Measurements from ENCODE around the gene ZGLP1.
"Not testable (repeated sequence)": the region's sequence is repeated elsewhere in the genome, so short reads cannot be mapped to it uniquely, and the experiment has no call there.

The ZGLP1 gene

GRCh38 chr19:10343495-10343894 lies 33.9 kb upstream of the ZGLP1 start:
- POLR2A ChIA-PET = interaction anchor here (0.6 kb wide), 1 partner anchor 55 kb away, joined by 3 read pairs; no protein-coding TSS in a partner anchor

GRCh38 chr19:10339977-10340376 lies 30.4 kb upstream of the ZGLP1 start:
- Histone ChIP-seq H3K4me1 (ENCODE audit: control extremely low read depth in 1 of 4, control insufficient read depth in 4 of 4, insufficient read depth in 4 of 4, low read length in 3 of 4) (peaks cover 7 to 24% (median 22%) of the 10 kb centered on the region in 4 experiments), H3K27me3 (replicated peaks in 2 of 5; ENCODE audit: control insufficient read depth in 4 of 5, insufficient read depth in 5 of 5, low read length in 4 of 5) (no peaks in the 10 kb centered on the region), H3K4me3 (ENCODE audit: control insufficient read depth in 1 of 7, extremely low read depth in 1 of 7, insufficient read depth in 4 of 7, low read depth in 2 of 7, low read length in 6 of 7) (peak overlapping the region in 4 of 7 experiments; percentile 72 to 89 (median 84)), H3K9me3 (ENCODE audit: control extremely low read depth in 1 of 5, control insufficient read depth in 4 of 5, insufficient read depth in 2 of 5, low read depth in 1 of 5, low read length in 4 of 5) (no peaks in the 10 kb centered on the region), H3K27ac (ENCODE audit: insufficient read depth in 1 of 2, low read depth in 1 of 2, low read length in 2 of 2, poor library complexity in 1 of 2, severe bottlenecking in 2 of 2) (no peak overlapping the region), H3K36me3 (ENCODE audit: control insufficient read depth in 4 of 4, insufficient read depth in 4 of 4, low read length in 3 of 4) (peaks cover 0 to 14% (median 8%) of the 10 kb centered on the region in 4 experiments)
- ChIA-PET POLR2A (no interaction called here), CTCF (interaction anchor here (0.6 to 1.4 kb wide), 3 partner anchors 32 to 49 kb away, joined by 3 to 9 read pairs (median 3); no protein-coding TSS in a partner anchor)
- WGBS (ENCODE audit: insufficient coverage) = 95% methylated on average over 3 of the region's 5 CpGs
- DNase-seq = no peak

More at GRCh38 chr19:10343495-10343894, 33.9 kb upstream of the ZGLP1 start:
- Histone ChIP-seq H3K9me3 (ENCODE audit: control extremely low read depth in 1 of 5, control insufficient read depth in 4 of 5, insufficient read depth in 2 of 5, low read depth in 1 of 5, low read length in 4 of 5) (no peaks in the 10 kb centered on the region), H3K36me3 (ENCODE audit: control insufficient read depth in 4 of 4, insufficient read depth in 4 of 4, low read length in 3 of 4) (no peaks in the 10 kb centered on the region), H3K27me3 (replicated peaks in 2 of 5; ENCODE audit: control insufficient read depth in 4 of 5, insufficient read depth in 5 of 5, low read length in 4 of 5) (no peaks in the 10 kb centered on the region), H3K27ac (ENCODE audit: insufficient read depth in 1 of 2, low read depth in 1 of 2, low read length in 2 of 2, poor library complexity in 1 of 2, severe bottlenecking in 2 of 2) (no peak overlapping the region), H3K4me1 (ENCODE audit: control extremely low read depth in 1 of 4, control insufficient read depth in 4 of 4, insufficient read depth in 4 of 4, low read length in 3 of 4) (peaks cover 7 to 21% (median 17%) of the 10 kb centered on the region in 4 experiments), H3K4me3 (ENCODE audit: control insufficient read depth in 1 of 7, extremely low read depth in 1 of 7, insufficient read depth in 4 of 7, low read depth in 2 of 7, low read length in 6 of 7) (no peak overlapping the region)
- 100% methylated on average over 1 of the region's 2 CpGs for WGBS (ENCODE audit: insufficient coverage)
- no peak for DNase-seq
- CTCF ChIA-PET = interaction anchor here (0.7 to 1.6 kb wide), 4 partner anchors 9 to 84 kb away, joined by 3 to 5 read pairs (median 4); no protein-coding TSS in a partner anchor

DNA sequence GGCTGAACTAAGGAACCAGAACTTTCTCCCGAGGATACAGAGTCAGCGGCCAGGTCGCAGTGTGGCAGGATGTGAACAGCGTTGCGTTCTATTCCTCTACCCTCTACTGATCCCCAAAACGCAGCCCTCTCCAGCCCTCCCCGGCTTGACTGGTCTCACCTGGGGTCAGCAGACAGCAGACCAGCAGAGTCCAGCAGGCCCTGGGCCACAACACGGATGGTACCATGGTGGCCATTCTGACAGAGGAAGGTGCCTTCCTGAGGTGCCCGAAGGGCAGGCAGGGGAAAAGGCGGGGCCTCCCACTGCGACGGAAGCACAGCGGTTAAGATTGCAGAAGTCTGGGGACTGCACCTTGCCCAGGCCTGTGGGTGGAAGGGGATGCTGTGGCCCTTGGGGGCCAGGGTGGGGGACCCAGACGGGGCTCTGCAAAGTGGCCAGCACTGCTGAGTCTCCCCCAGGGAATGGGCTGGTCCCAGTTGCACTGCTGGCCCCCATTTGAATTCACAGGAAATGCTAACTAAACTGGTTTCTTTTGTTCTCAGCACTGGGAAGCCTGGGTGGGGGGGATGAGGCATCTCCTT lies 29.9 kb upstream of the ZGLP1 start, which contains the start of gene ICAM3:
Gene ICAM3, minus strand, starts transcription at position 245 of the 581 bp plus-strand sequence. Its CDS starts 10 bp downstream, at position 235.
- ChIA-PET POLR2A (no interaction called here), CTCF (interaction anchor here (0.6 kb wide), 1 partner anchor 34 kb away, joined by 3 read pairs; no protein-coding TSS in a partner anchor)
- no peaks in the 10 kb centered on the region for H3K27me3 ChIP-seq (replicated peaks in 2 of 5; ENCODE audit: control insufficient read depth in 4 of 5, insufficient read depth in 5 of 5, low read length in 4 of 5)
- no peaks in the 10 kb centered on the region for H3K9me3 ChIP-seq (ENCODE audit: control extremely low read depth in 1 of 5, control insufficient read depth in 4 of 5, insufficient read depth in 2 of 5, low read depth in 1 of 5, low read length in 4 of 5)
- H3K27ac ChIP-seq (ENCODE audit: insufficient read depth in 1 of 2, low read depth in 1 of 2, low read length in 2 of 2, poor library complexity in 1 of 2, severe bottlenecking in 2 of 2) = peak within 1 kb of the TSS; percentile 55 to 73
- DNase-seq = peak; percentile 49 to 90 (median 86)
- H3K4me3 ChIP-seq (ENCODE audit: control insufficient read depth in 1 of 7, extremely low read depth in 1 of 7, insufficient read depth in 4 of 7, low read depth in 2 of 7, low read length in 6 of 7) = peak within 1 kb of the TSS; percentile 51 to 89 (median 81)
- WGBS (ENCODE audit: insufficient coverage) = 0% methylated on average over 13 of the region's 14 CpGs
- peaks cover 0 to 19% (median 10%) of the 10 kb centered on the region in 4 experiments for H3K36me3 ChIP-seq (ENCODE audit: control insufficient read depth in 4 of 4, insufficient read depth in 4 of 4, low read length in 3 of 4)
- peaks cover 7 to 28% (median 24%) of the 10 kb centered on the region in 4 experiments for H3K4me1 ChIP-seq (ENCODE audit: control extremely low read depth in 1 of 4, control insufficient read depth in 4 of 4, insufficient read depth in 4 of 4, low read length in 3 of 4)

- peaks cover 0 to 25% (median 14%) of the 10 kb centered on the region in 4 experiments for H3K36me3 ChIP-seq (ENCODE audit: control insufficient read depth in 4 of 4, insufficient read depth in 4 of 4, low read length in 3 of 4)
- H3K27ac ChIP-seq (ENCODE audit: insufficient read depth in 1 of 2, low read depth in 1 of 2, low read length in 2 of 2, poor library complexity in 1 of 2, severe bottlenecking in 2 of 2) = peak overlapping the region; percentile 55 to 73
- peaks cover 7 to 34% (median 28%) of the 10 kb centered on the region in 4 experiments for H3K4me1 ChIP-seq (ENCODE audit: control extremely low read depth in 1 of 4, control insufficient read depth in 4 of 4, insufficient read depth in 4 of 4, low read length in 3 of 4)
- 30% methylated on average over 4 of the region's 6 CpGs for WGBS (ENCODE audit: insufficient coverage)
- no peak for DNase-seq
- H3K4me3 ChIP-seq (ENCODE audit: control insufficient read depth in 1 of 7, extremely low read depth in 1 of 7, insufficient read depth in 4 of 7, low read depth in 2 of 7, low read length in 6 of 7) = peak overlapping the region; percentile 51 to 89 (median 81)
- H3K27me3 ChIP-seq (replicated peaks in 2 of 5; ENCODE audit: control insufficient read depth in 4 of 5, insufficient read depth in 5 of 5, low read length in 4 of 5) = no peaks in the 10 kb centered on the region
- no peaks in the 10 kb centered on the region for H3K9me3 ChIP-seq (ENCODE audit: control extremely low read depth in 1 of 5, control insufficient read depth in 4 of 5, insufficient read depth in 2 of 5, low read depth in 1 of 5, low read length in 4 of 5)
- ChIA-PET POLR2A (no interaction called here), CTCF (interaction anchor here (0.8 to 1.4 kb wide), 2 partner anchors 32 to 51 kb away, joined by 3 read pairs; no protein-coding TSS in a partner anchor)
Observed at GRCh38 chr19:10338940-10339339, 29.3 kb upstream of the ZGLP1 start.

GRCh38 chr19:10336725-10337124 lies 27.1 kb upstream of the ZGLP1 start:
- CTCF ChIA-PET = interaction anchor here (0.9 to 1.1 kb wide), 3 partner anchors 8 to 29 kb away, joined by 3 read pairs; no protein-coding TSS in a partner anchor

DNA sequence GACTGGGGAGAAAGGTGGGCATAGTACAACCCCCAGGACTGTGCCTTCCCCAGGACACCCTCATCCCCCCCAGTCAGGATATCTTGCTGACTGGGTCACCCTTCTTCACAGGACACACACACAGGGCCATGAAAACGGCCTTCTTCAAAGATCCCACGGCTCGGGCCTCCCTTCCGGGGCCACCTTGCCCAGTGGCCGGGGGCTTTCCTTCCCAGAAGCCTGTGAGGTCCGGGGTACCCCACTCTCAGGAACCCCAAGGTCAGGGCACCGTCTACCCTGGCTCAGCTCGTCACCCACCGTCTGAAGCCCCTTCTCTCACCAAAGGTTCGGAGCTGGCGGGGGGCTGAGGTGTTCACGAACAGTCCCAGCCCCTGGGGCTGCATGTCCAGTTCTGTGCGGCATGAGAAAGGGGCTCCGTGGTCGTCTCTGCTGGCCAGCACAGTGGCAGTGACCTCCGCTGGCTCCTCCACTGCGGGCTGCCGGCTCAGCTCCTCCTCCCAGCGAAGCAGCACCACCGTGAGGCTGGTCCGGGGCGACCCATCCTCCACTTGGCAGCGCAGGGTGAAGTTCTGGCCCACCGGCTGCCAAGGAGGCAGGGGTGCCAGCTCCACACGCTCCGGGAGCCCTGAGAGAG lies 25.9 kb upstream of the ZGLP1 start:
- Histone ChIP-seq H3K27me3 (replicated peaks in 2 of 5; ENCODE audit: control insufficient read depth in 4 of 5, insufficient read depth in 5 of 5, low read length in 4 of 5) (no peaks in the 10 kb centered on the region), H3K4me3 (ENCODE audit: control insufficient read depth in 1 of 7, extremely low read depth in 1 of 7, insufficient read depth in 4 of 7, low read depth in 2 of 7, low read length in 6 of 7) (no peak overlapping the region), H3K9me3 (ENCODE audit: control extremely low read depth in 1 of 5, control insufficient read depth in 4 of 5, insufficient read depth in 2 of 5, low read depth in 1 of 5, low read length in 4 of 5) (no peaks in the 10 kb centered on the region), H3K4me1 (ENCODE audit: control extremely low read depth in 1 of 4, control insufficient read depth in 4 of 4, insufficient read depth in 4 of 4, low read length in 3 of 4) (peaks cover 7 to 51% (median 44%) of the 10 kb centered on the region in 4 experiments), H3K36me3 (ENCODE audit: control insufficient read depth in 4 of 4, insufficient read depth in 4 of 4, low read length in 3 of 4) (peaks cover under 1 to 33% (median 19%) of the 10 kb centered on the region in 4 experiments), H3K27ac (ENCODE audit: insufficient read depth in 1 of 2, low read depth in 1 of 2, low read length in 2 of 2, poor library complexity in 1 of 2, severe bottlenecking in 2 of 2) (no peak overlapping the region)
- ChIA-PET CTCF (interaction anchor here (0.6 to 1.1 kb wide), 3 partner anchors 9 to 83 kb away, joined by 3 read pairs; no protein-coding TSS in a partner anchor), POLR2A (no interaction called here)
- 95% methylated on average over 19 of the region's 26 CpGs for WGBS (ENCODE audit: insufficient coverage)
- DNase-seq = no peak

More at GRCh38 chr19:10336725-10337124, 27.1 kb upstream of the ZGLP1 start:
- POLR2A ChIA-PET; H3K9me3 ChIP-seq (ENCODE audit: control extremely low read depth in 1 of 5, control insufficient read depth in 4 of 5, insufficient read depth in 2 of 5, low read depth in 1 of 5, low read length in 4 of 5); H3K27me3 ChIP-seq (replicated peaks in 2 of 5; ENCODE audit: control insufficient read depth in 4 of 5, insufficient read depth in 5 of 5, low read length in 4 of 5); H3K27ac ChIP-seq (ENCODE audit: insufficient read depth in 1 of 2, low read depth in 1 of 2, low read length in 2 of 2, poor library complexity in 1 of 2, severe bottlenecking in 2 of 2); H3K4me3 ChIP-seq (ENCODE audit: control insufficient read depth in 1 of 7, extremely low read depth in 1 of 7, insufficient read depth in 4 of 7, low read depth in 2 of 7, low read length in 6 of 7); DNase-seq: not testable (repeated sequence)
- Histone ChIP-seq H3K36me3 (ENCODE audit: control insufficient read depth in 4 of 4, insufficient read depth in 4 of 4, low read length in 3 of 4) (peaks cover 0 to 29% (median 17%) of the 10 kb centered on the region in 4 experiments), H3K4me1 (ENCODE audit: control extremely low read depth in 1 of 4, control insufficient read depth in 4 of 4, insufficient read depth in 4 of 4, low read length in 3 of 4) (peaks cover 7 to 48% (median 43%) of the 10 kb centered on the region in 4 experiments)
- WGBS (ENCODE audit: insufficient coverage) = 100% methylated on average over 7 of the region's 9 CpGs

All from common myeloid progenitor, CD34-positive (primary cell).